GM12801 (cell line): ENCODE results near the gene PLD5.

Source experiments
- TF ChIP-seq, protein P1 (sequence below): IDR thresholded peaks from one replicate; pipeline ENCODE4 v1.5.1; 2011; ENCODE audit warnings: control low read depth; ENCODE audit not compliant: insufficient read length; ENCODE audit errors: extremely low read depth

PLD5 gene

DNA sequence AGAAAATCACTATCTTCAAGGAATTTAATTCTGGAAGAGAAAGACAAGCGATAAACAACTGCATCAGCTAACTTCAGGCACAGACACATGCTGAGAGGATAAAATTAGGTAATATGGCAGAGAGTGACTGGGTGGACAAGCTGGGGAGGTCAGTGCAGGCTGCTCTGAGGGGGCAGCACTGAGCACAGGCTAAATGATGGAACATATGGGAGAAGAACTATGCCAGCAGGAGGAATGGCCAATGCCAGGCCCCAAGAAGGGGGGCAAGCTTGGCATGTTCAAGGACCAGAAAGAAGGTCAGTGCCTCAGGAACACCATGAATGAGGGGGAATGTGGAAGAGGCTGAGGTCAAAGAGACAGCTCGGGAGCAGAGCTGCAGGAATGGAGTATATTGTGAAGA is 334.9 kb downstream of the PLD5 start:
- TF ChIP-seq, protein P1, sequence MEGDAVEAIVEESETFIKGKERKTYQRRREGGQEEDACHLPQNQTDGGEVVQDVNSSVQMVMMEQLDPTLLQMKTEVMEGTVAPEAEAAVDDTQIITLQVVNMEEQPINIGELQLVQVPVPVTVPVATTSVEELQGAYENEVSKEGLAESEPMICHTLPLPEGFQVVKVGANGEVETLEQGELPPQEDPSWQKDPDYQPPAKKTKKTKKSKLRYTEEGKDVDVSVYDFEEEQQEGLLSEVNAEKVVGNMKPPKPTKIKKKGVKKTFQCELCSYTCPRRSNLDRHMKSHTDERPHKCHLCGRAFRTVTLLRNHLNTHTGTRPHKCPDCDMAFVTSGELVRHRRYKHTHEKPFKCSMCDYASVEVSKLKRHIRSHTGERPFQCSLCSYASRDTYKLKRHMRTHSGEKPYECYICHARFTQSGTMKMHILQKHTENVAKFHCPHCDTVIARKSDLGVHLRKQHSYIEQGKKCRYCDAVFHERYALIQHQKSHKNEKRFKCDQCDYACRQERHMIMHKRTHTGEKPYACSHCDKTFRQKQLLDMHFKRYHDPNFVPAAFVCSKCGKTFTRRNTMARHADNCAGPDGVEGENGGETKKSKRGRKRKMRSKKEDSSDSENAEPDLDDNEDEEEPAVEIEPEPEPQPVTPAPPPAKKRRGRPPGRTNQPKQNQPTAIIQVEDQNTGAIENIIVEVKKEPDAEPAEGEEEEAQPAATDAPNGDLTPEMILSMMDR, result no peak

DNA sequence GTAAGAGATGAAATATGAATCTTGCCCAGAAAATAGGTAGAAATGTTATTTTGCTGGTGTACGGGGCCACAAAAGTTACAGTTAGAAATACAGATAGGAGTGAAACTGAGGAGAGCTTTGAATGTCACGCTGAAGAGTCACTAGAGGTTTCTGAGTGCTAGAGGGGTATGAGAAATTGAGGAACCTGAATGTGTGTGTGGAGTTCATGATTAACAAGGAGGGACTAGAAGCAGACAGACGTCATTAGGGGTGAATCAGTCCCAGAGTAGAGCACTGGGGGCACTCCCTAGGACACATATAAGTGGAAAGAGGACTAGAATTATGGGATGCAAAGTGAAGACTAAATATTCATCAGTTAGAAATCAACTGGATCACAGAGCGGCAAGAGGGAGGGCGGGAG is 336.7 kb downstream of the PLD5 start:
- TF ChIP-seq, protein P1, result no peak

DNA sequence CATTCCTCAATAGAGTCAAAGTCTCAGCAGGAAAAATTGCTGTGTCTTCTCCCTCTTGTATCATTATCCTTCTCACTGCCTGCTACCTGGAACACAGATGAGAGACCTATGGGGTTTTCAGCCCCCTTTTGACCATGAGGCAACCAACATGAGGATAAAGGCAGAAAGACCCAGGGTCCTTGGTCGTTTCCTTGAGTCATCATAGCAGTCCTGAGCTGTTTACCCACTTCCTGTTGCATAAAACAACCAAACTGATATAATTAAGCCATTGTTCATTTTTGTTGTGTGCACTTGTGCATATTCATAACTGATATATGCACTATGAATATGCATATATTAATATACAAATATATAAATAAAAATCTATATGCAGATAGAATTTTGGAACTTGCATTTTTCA is 337.3 kb downstream of the PLD5 start:
- TF ChIP-seq, protein P1, result no peak

DNA sequence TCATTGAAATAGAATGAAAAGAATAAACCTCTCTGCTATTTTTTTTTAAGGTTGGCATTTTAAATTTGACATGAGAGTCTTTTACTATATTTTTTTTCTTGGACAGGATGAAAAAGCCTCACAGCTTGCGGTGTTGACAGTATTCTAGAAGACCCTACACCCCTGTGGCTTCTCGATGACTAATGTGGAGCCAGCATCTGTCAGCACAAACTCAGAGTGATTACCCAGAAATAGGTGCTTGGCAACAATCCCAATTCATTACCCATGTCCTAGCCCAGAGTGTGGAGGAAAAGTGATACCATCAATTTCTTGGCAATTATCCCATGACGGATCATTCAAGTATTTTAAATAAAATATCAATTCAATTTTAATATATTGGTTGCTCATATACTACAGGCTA is 338.8 kb downstream of the PLD5 start:
- TF ChIP-seq, protein P1, result no peak

DNA sequence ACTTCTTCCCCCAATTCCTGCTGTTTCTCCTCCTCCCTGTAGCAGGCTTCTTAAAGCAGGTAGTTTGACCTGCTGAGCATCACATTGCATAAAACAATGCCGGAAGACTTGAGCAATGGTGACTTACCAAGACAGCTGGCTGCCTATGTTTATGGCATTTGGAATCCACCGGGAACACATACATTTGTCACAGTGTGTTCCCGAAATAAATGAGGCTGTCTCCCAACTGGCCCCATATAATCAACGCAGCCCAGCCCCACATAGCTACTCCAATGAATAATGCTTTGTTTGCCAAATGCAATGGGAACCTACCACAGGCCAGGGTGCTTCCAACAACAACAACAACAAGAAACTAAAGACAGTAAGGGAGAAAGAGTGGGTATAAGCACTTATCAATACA is 339.5 kb downstream of the PLD5 start:
- TF ChIP-seq, protein P1, result no peak

DNA sequence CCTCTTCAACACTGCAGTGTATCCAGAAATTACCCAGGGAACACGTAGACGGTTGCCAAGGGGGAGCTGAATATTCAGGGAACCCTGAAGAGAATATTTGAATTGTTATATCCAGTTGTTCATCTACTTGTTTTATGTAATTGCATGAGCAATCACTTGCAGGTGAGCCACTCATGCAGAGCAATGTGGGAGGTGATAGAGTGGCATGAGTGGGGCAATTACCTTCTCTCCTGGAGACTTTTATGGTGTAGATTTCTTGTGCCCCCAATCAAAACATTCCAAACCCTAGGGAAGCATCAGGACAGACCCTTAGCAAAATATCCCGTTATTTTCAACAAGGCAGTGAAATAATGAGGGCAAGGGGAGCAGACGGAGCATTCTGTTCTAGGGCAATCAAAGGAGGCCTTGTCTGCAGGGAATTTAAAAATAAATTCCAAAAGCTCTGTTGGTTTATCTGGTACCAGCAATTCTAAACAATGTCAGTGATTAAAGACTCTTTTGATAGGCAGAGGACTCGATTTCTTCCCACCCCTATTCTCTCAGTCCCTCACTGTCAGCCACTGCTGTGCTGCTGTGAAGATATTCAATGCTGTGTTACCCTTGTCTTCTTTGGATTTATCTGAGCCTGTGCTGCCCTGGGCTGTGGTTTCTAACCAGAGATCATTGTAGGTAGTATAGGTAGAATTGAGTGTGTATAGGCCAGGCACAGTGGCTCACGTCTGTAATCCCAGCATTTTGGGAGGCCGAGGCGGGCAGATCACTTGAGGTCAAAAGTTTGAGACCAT is 345.4 kb downstream of the PLD5 start:
- TF ChIP-seq, protein P1, result no peak

DNA sequence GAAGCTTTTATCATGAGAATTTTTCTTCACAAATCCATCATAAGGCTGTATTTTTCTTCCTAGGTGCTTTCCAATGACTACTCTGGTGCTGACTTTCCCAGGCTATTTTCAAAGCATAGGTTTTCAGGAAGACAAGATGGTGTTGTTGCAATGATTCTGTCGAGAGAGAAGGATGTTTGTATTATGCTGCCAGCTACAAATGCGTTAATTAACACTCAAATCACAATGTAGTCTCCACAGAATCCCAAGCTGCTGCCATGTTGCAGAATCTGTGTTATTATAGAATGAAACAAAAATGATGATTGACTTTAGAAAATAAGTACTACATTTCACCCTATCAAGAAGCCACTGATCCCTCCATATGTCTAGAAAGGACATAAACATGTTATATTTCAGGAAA is 346.1 kb downstream of the PLD5 start:
- TF ChIP-seq, protein P1, result no peak

DNA sequence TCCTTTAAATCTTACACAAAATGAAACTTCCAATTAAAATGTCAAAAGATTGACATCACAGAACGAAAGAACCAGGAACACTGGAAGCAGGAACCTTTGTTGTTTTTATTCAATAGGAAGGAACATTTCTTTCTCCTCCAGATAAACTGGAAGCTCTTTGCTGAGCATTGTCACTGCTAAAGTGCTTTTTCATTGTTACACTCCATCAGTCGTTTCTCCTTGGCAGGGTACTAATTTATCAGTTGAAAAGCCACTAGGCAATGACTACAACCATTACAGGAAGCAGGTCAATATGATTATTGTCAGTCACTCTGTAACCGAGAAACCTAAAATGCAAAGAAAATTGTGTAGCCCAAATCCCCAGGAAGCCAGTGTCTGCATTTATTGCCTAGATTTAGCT is 362.4 kb downstream of the PLD5 start:
- TF ChIP-seq, protein P1, result no peak
